GM10248 (cell line): ENCODE data around the gene HECW1.

Experiments used
- CTCF ChIA-PET: fragments of 300-600 bp; sonication (Branson Sonifier 250); formaldehyde crosslinking; extraction: SDS; loops from one replicate; lab custom pipeline; 2021; ENCODE audit warnings: antibody characterized with exemption; lab: Yijun Ruan, JAX
- POLR2A ChIA-PET: fragments of 350-650 bp; sonication (Branson Sonifier 250); formaldehyde crosslinking; extraction: SDS; loops from one replicate; lab custom pipeline; 2020; ENCODE audit warnings: antibody characterized with exemption; lab: Yijun Ruan, JAX
- DNase-seq: peaks from one replicate; pipeline ENCODE4 v3.0.0; 2012; ENCODE audit errors: extremely low spot score
- CTCF ChIP-seq: IDR thresholded peaks from 2 replicates; pipeline ENCODE4 v1.5.1; 2012; ENCODE audit warnings: mild to moderate bottlenecking, low read depth; ENCODE audit errors: extremely low read depth, missing control alignments, control extremely low read depth

The HECW1 gene

GRCh38 chr7:43092819-43093218, 19.6 kb upstream of the HECW1 start:
- DNase-seq = no peak
- CTCF ChIA-PET = no interaction called here
- POLR2A ChIA-PET = no interaction called here
- no peak for TF ChIP-seq CTCF

GRCh38 chr7:43096875-43097274, 15.6 kb upstream of the HECW1 start:
- CTCF ChIA-PET = interaction anchor here (3.5 kb wide), 1 partner anchor 12 kb away, joined by 19 read pairs; no protein-coding TSS in a partner anchor
- POLR2A ChIA-PET = no interaction called here
- no peak for TF ChIP-seq CTCF
- DNase-seq = no peak

GRCh38 chr7:43099750-43100149, 12.7 kb upstream of the HECW1 start:
- POLR2A ChIA-PET = no interaction called here
- TF ChIP-seq CTCF = no peak
- DNase-seq = no peak
- CTCF ChIA-PET = interaction anchor here (1.3 to 1.4 kb wide), 2 partner anchors 27 to 158 kb away, joined by 3 read pairs; no protein-coding TSS in a partner anchor

- CTCF ChIA-PET = interaction anchor here (4.5 kb wide), 1 partner anchor 165 kb away, joined by 40 read pairs; no protein-coding TSS in a partner anchor
- POLR2A ChIA-PET = no interaction called here
- no peak for TF ChIP-seq CTCF
- no peak for DNase-seq
Measured at GRCh38 chr7:43104874-43105520, 7.5 kb upstream of the HECW1 start.

- TF ChIP-seq CTCF = no peak
- no peak for DNase-seq
- ChIA-PET CTCF (interaction anchor here (1.0 to 4.5 kb wide), 2 partner anchors 21 to 165 kb away, joined by 4 to 40 read pairs; no protein-coding TSS in a partner anchor), POLR2A (no interaction called here)
Measured at GRCh38 chr7:43105521-43106120, 6.8 kb upstream of the HECW1 start.

GRCh38 chr7:43108255-43109011, 4.0 kb upstream of the HECW1 start:
- DNase-seq = peak; percentile 60
- CTCF ChIA-PET = interaction anchor here (0.7 to 4.5 kb wide), 33 partner anchors 9 to 592 kb away, joined by 3 to 40 read pairs (median 4); partner anchors contain the start of genes MRPL32 and PSMA2
- POLR2A ChIA-PET = no interaction called here
- peak; percentile 85 for TF ChIP-seq CTCF
